VCaP (cell line): ENCODE data around the gene MASP2.
"Not testable (repeated sequence)": the region's sequence is repeated elsewhere in the genome, so short reads cannot be mapped to it uniquely, and the experiment has no call there.

ENCODE experiments used
- H3K27ac ChIP-seq: fragments of 450-650 bp; 2 replicates; pipeline ENCODE4 v1.5.1; 2017
- CTCF ChIP-seq: fragments of 450-650 bp; conservative IDR thresholded peaks from 2 replicates; pipeline ENCODE4 v1.5.1; 2017; ENCODE audit warnings: mild to moderate bottlenecking, moderate library complexity

MASP2 gene

GRCh38 chr1:11068600-11069473 is 21.8 kb upstream of the MASP2 start:
- TF ChIP-seq CTCF: no peak
- peak overlapping the region; percentile 24; the same call in 1 of the 2 replicates for H3K27ac ChIP-seq

DNA sequence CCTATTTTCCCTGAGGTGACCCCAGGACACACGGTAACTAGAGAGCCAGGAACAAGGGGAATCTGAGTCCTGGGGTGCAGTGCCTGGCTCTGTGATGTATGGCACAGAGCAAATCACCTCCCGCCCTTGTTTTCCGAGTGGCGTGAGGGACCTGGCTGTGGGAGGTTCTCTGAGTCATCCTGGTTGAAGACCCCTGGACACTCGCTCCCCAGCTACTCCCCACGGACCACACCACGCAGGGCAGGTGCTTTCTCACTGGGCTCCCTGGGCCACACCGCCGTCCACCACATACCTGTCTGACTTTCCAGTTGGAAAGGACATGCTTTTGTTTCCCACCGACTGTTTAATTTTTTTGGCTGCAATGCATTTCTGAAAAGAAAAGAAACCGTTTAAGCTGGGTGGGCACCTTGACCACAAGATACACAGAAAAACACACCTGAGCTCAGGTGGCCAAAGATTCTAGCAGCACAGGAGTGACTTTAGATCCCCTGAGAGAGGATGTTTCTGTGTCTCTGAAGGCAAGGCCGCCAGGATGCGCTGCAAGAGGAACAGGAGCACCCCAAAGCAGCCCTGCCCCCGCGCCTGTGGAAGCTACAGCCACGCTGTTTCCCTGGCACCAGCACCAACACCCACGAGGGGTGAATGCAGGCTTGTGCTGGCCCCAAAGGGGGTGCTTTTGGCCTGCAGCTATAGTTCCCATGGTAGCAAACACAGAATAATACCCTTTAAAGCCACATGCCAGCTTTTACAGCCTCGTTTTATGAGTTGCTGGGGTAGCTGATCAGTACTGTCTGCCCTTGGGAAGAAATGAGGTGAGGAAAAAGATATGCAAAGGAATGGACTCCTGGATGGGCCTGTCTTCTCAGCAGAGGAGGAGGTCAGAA is 20.9 kb upstream of the MASP2 start:
- peak overlapping the region; percentile 24; the same call in 1 of the 2 replicates for H3K27ac ChIP-seq
- TF ChIP-seq CTCF: no peak

DNA sequence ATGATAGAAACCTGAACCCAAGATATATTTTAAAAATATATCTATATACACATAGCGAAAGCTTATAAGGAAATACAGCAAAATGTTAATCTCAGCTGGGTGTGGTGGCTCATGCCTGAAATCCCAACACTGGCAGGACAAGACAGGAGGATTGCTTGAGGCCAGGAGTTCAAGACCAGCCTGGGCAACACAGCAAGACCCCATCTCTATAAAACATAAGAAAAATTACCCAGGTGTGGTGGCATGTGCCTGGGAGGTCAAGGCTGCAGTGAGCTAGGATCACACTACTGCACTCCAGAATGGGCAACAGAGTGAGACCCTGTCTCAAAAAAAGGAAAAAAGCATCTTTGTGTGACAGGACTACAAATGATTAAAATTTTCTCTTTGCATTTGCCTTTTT is 18.8 kb upstream of the MASP2 start:
- H3K27ac ChIP-seq: no peak overlapping the region
- TF ChIP-seq CTCF: no peak

GRCh38 chr1:11064942-11065341 is 17.9 kb upstream of the MASP2 start:
- TF ChIP-seq CTCF: no peak
- no peak overlapping the region for H3K27ac ChIP-seq

- TF ChIP-seq CTCF: peak; percentile 55
- not testable (repeated sequence) for H3K27ac ChIP-seq
Measured at GRCh38 chr1:11063937-11064537, 17.0 kb upstream of the MASP2 start.

- TF ChIP-seq CTCF: no peak
- H3K27ac ChIP-seq: peak overlapping the region; percentile 23; the same call in 1 of the 2 replicates
Measured at GRCh38 chr1:11062965-11063401, 15.9 kb upstream of the MASP2 start.
